ENCODE measurements around the gene ENTPD2. TPM values are rescaled to one million over a fixed set of nuclear protein-coding genes. Genes with fewer than 3 reads are reported as not detected.

ENTPD2 gene
- total RNA-seq, 2 donors from 2014 or later, result 9.8 to 10.9 TPM

DNA sequence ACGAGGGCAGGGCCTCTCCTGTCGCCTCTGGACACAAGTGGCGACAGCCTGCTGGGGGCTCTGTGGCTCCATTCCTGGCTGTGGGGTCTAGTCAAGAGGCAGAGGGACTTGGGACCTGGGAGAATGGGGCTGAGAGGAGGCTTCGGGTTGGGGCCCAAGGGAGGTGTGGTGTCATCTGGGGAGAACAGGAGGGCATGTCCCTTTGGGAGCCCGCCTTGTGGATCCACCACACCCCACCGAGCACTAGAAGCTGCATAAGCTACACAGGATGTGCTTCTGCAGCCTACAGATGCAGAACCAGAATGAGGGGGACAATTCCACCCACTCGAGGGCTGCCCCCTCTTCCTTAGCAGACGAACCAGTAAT is 29.0 kb upstream of the ENTPD2 start:
- no peaks in the 10 kb centered on the region for H3K36me3 ChIP-seq
- H3K27me3 ChIP-seq (replicated peaks; ENCODE audit: insufficient read depth), result no peaks in the 10 kb centered on the region
- H3K9me3 ChIP-seq, result no peaks in the 10 kb centered on the region
- H3K27ac ChIP-seq, result peak overlapping the region in 1 of 2 donors; percentile 36
- no peak for DNase-seq (ENCODE audit: low spot score)
- H3K4me3 ChIP-seq, result no peak overlapping the region
- TF ChIP-seq CTCF (IDR thresholded peaks at IDR 0.05), result no peak
- no peak for TF ChIP-seq POLR2AphosphoS5 (IDR thresholded peaks at IDR 0.05)
- TF ChIP-seq POLR2A (IDR thresholded peaks at IDR 0.05), result no peak
- WGBS, result 94% methylated on average over 8 of the region's 8 CpGs
- intact Hi-C loops (cut with DNase I), result no loop called here
- peaks cover 6% of the 10 kb centered on the region for H3K4me1 ChIP-seq (replicated peaks)

DNA sequence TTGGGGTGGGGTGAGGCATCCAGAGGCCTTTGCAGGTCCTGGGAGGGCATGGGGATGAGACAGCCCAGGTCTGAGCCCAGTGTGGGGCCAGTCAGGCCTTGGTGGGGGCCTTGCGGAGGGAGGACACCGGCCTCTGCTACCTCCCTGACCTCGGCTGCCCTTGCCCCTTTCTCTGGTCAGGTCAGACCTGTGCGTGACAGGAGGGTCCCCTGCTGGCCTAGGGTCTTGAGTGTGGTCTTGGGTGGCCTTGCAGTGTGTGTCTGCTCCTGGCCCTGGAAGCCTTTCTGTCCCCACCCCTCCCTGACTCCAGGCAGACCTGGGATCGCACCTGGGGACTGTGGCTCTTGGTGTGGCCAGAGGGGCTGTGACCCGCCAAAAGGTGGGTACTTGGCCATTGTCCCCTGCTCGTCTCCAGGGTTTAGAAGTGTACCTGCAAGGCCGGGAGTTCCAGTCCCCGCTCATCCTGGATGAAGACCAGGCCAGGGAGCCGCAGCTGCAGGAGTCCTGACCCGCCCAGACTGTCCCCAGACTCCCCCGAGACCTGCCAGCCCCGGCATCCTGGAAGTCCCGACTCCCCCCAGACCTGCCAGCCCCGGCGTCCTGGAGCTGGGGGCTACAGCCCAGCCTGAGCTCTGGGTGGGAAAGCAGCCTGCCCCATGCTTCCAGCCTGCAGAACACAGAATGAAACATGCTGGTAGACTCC is 28.5 kb upstream of the ENTPD2 start:
- Histone ChIP-seq H3K27me3 (replicated peaks; ENCODE audit: insufficient read depth) (no peaks in the 10 kb centered on the region), H3K9me3 (no peaks in the 10 kb centered on the region), H3K4me1 (replicated peaks) (peaks cover 6% of the 10 kb centered on the region), H3K36me3 (no peaks in the 10 kb centered on the region), H3K4me3 (no peak overlapping the region), H3K27ac (no peak overlapping the region)
- 95% methylated on average over 16 of the region's 16 CpGs for WGBS
- DNase-seq (ENCODE audit: low spot score), result no peak
- intact Hi-C loops (cut with DNase I), result no loop called here
- TF ChIP-seq POLR2AphosphoS5 (IDR thresholded peaks at IDR 0.05) (no peak), CTCF (IDR thresholded peaks at IDR 0.05) (no peak), POLR2A (IDR thresholded peaks at IDR 0.05) (no peak)

GRCh38 chr9:137080260-137081122 is 26.6 kb upstream of the ENTPD2 start:
- peaks cover 6% of the 10 kb centered on the region for H3K4me1 ChIP-seq (replicated peaks)
- H3K27me3 ChIP-seq (replicated peaks; ENCODE audit: insufficient read depth), result no peaks in the 10 kb centered on the region
- no peaks in the 10 kb centered on the region for H3K36me3 ChIP-seq
- no peak overlapping the region for H3K4me3 ChIP-seq
- H3K9me3 ChIP-seq, result no peaks in the 10 kb centered on the region
- no peak for DNase-seq (ENCODE audit: low spot score)
- H3K27ac ChIP-seq, result no peak overlapping the region
- WGBS, result 90% methylated on average over 23 of the region's 24 CpGs
- intact Hi-C loops (cut with DNase I), result no loop called here
- TF ChIP-seq POLR2AphosphoS5 (IDR thresholded peaks at IDR 0.05), result no peak
- no peak for TF ChIP-seq CTCF (IDR thresholded peaks at IDR 0.05)
- no peak for TF ChIP-seq POLR2A (IDR thresholded peaks at IDR 0.05)

GRCh38 chr9:137079401-137079787 is 25.5 kb upstream of the ENTPD2 start:
- H3K27me3 ChIP-seq (replicated peaks; ENCODE audit: insufficient read depth), result no peaks in the 10 kb centered on the region
- no peak overlapping the region for H3K4me3 ChIP-seq
- H3K9me3 ChIP-seq, result no peaks in the 10 kb centered on the region
- DNase-seq (ENCODE audit: low spot score), result no peak
- intact Hi-C loops (cut with DNase I), result no loop called here
- H3K4me1 ChIP-seq (replicated peaks), result peaks cover 6% of the 10 kb centered on the region
- H3K36me3 ChIP-seq, result no peaks in the 10 kb centered on the region
- H3K27ac ChIP-seq, result no peak overlapping the region
- no peak for TF ChIP-seq CTCF (IDR thresholded peaks at IDR 0.05)
- TF ChIP-seq POLR2A (IDR thresholded peaks at IDR 0.05), result no peak
- TF ChIP-seq POLR2AphosphoS5 (IDR thresholded peaks at IDR 0.05), result no peak
- WGBS, result 81% methylated on average over 13 of the region's 13 CpGs
